GM21737 (cell line): ENCODE results near the gene ACP1.
A peak's percentile ranks its signal among the peaks of the same experiment; 100 is the strongest.

ENCODE experiments used
- ATAC-seq: cut with Tn5 transposase; IDR thresholded peaks from one replicate; pipeline ENCODE4 v1.9.1; 2021; ENCODE audit warnings: mild to moderate bottlenecking, moderate library complexity; ENCODE audit not compliant: unreplicated experiment

ACP1 gene

GRCh38 chr2:254241-254640 lies 10.5 kb upstream of the ACP1 start:
- no peak for ATAC-seq

GRCh38 chr2:255195-255594 lies 9.6 kb upstream of the ACP1 start:
- no peak for ATAC-seq

- no peak for ATAC-seq
These were observed 8.7 kb upstream of the ACP1 start for GRCh38 chr2:256094-256493.

- no peak for ATAC-seq
These were observed 7.3 kb upstream of the ACP1 start for GRCh38 chr2:257429-257828.

GRCh38 chr2:257842-258241 lies 6.9 kb upstream of the ACP1 start:
- ATAC-seq = no peak

GRCh38 chr2:258933-259332 lies 5.8 kb upstream of the ACP1 start:
- ATAC-seq = no peak

GRCh38 chr2:259789-260331 lies 4.9 kb upstream of the ACP1 start:
- no peak for ATAC-seq

- ATAC-seq = no peak
These were observed 4.1 kb upstream of the ACP1 start for GRCh38 chr2:260507-261161.

GRCh38 chr2:262117-262516 lies 2.6 kb upstream of the ACP1 start:
- no peak for ATAC-seq

- ATAC-seq = no peak
These were observed 1.6 kb upstream of the ACP1 start for GRCh38 chr2:263022-263738.

- ATAC-seq = peak; percentile 20
These were observed 814 bp upstream of the ACP1 start, which contains the start of gene SH3YL1 for GRCh38 chr2:263774-264492. Gene SH3YL1 (minus strand): TSS chr2:264032. CDS start chr2:263984, 48 bp downstream.

- no peak for ATAC-seq
These were observed 3.6 kb downstream of the ACP1 start for GRCh38 chr2:268323-268722.

- ATAC-seq = no peak
These were observed 4.7 kb downstream of the ACP1 start for GRCh38 chr2:269356-270030.

GRCh38 chr2:270861-271260 lies 6.1 kb downstream of the ACP1 start:
- ATAC-seq = no peak

- no peak for ATAC-seq
These were observed 7.2 kb downstream of the ACP1 start for GRCh38 chr2:271917-272316.

- no peak for ATAC-seq
These were observed 8.6 kb downstream of the ACP1 start for GRCh38 chr2:273333-273732.

GRCh38 chr2:274503-274902 lies 9.8 kb downstream of the ACP1 start:
- no peak for ATAC-seq

- peak; percentile 91 for ATAC-seq
These were observed 10.7 kb downstream of the ACP1 start for GRCh38 chr2:275466-275865.

GRCh38 chr2:278312-278926 lies 13.7 kb downstream of the ACP1 start:
- no peak for ATAC-seq

- no peak for ATAC-seq
These were observed 14.2 kb downstream of the ACP1 start for GRCh38 chr2:278927-279320.

GRCh38 chr2:279366-279765 lies 14.6 kb downstream of the ACP1 start:
- no peak for ATAC-seq
